Measurements from ENCODE around the gene PCNX2.

The PCNX2 gene

DNA sequence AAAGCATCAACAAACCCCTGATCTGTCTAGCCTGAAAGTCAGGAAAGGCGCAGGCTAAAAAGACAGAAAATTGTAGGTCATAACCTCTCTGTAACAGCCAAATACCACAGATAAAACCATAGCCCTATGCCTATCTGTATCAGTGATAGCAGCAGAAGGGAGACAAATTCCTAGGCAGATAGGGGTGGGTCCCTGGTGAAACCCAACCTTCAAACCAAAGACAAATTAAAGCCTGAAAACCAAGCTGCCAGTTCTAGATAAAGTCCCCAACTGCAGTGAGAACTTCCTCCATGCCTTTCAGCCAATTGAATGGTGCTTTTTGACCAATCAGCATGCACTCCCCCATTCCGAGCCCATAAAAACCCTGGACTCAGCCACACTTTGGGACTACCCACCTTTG is 229.8 kb downstream of the PCNX2 start:
- ATAC-seq (ENCODE audit: low read depth) (no peak), DNase-seq (ENCODE audit: low spot score) (no peak)
- no peaks in the 10 kb centered on the region for H3K9me3 ChIP-seq (ENCODE audit: severe bottlenecking)
- H3K36me3 ChIP-seq (ENCODE audit: low read depth), result peaks cover 3% of the 10 kb centered on the region; the same call in 1 of the 2 replicates
- no peaks in the 10 kb centered on the region for H3K27me3 ChIP-seq (ENCODE audit: insufficient read depth, poor library complexity, severe bottlenecking)
- H3K4me3 ChIP-seq (ENCODE audit: severe bottlenecking), result no peak overlapping the region
- no peak overlapping the region for H3K27ac ChIP-seq (ENCODE audit: poor library complexity, severe bottlenecking)
- no peaks in the 10 kb centered on the region for H3K4me1 ChIP-seq (ENCODE audit: insufficient read depth, poor library complexity, severe bottlenecking)
- TF ChIP-seq, protein P1, sequence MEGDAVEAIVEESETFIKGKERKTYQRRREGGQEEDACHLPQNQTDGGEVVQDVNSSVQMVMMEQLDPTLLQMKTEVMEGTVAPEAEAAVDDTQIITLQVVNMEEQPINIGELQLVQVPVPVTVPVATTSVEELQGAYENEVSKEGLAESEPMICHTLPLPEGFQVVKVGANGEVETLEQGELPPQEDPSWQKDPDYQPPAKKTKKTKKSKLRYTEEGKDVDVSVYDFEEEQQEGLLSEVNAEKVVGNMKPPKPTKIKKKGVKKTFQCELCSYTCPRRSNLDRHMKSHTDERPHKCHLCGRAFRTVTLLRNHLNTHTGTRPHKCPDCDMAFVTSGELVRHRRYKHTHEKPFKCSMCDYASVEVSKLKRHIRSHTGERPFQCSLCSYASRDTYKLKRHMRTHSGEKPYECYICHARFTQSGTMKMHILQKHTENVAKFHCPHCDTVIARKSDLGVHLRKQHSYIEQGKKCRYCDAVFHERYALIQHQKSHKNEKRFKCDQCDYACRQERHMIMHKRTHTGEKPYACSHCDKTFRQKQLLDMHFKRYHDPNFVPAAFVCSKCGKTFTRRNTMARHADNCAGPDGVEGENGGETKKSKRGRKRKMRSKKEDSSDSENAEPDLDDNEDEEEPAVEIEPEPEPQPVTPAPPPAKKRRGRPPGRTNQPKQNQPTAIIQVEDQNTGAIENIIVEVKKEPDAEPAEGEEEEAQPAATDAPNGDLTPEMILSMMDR (IDR thresholded peaks at IDR 0.05; ENCODE audit: poor library complexity, severe bottlenecking), result no peak

GRCh38 chr1:233064988-233065387 is 230.5 kb downstream of the PCNX2 start:
- DNase-seq (ENCODE audit: low spot score), result no peak
- Histone ChIP-seq H3K27ac (ENCODE audit: poor library complexity, severe bottlenecking) (no peak overlapping the region), H3K9me3 (ENCODE audit: severe bottlenecking) (no peaks in the 10 kb centered on the region), H3K36me3 (ENCODE audit: low read depth) (peaks cover 3% of the 10 kb centered on the region; the same call in 1 of the 2 replicates), H3K4me1 (ENCODE audit: insufficient read depth, poor library complexity, severe bottlenecking) (no peaks in the 10 kb centered on the region), H3K4me3 (ENCODE audit: severe bottlenecking) (no peak overlapping the region), H3K27me3 (ENCODE audit: insufficient read depth, poor library complexity, severe bottlenecking) (no peaks in the 10 kb centered on the region)
- TF ChIP-seq, protein P1 (IDR thresholded peaks at IDR 0.05; ENCODE audit: poor library complexity, severe bottlenecking), result no peak
- no peak for ATAC-seq (ENCODE audit: low read depth)

DNA sequence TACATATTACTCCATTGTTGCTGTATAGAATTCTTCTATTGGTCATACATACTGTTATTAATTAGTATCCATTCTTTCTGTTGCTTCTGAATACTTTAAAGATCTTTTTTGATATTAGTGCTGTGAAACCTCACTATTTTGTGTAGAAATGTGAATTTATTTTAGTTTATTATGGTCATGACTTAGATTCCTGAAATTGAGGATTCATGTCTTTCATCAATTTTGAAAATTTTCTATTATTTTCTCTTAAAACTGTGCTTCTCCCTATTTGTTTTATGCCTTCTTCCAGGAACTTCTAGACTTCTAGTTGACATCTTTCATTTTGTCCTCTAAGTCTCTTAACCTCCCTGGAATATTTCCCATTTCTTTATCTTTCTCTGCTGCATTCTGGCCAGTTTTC is 232.1 kb downstream of the PCNX2 start:
- ATAC-seq (ENCODE audit: low read depth) (no peak), DNase-seq (ENCODE audit: low spot score) (no peak)
- Histone ChIP-seq H3K9me3 (ENCODE audit: severe bottlenecking) (no peaks in the 10 kb centered on the region), H3K4me3 (ENCODE audit: severe bottlenecking) (no peak overlapping the region), H3K27me3 (ENCODE audit: insufficient read depth, poor library complexity, severe bottlenecking) (no peaks in the 10 kb centered on the region), H3K36me3 (ENCODE audit: low read depth) (peaks cover 3% of the 10 kb centered on the region; the same call in 1 of the 2 replicates), H3K4me1 (ENCODE audit: insufficient read depth, poor library complexity, severe bottlenecking) (no peaks in the 10 kb centered on the region), H3K27ac (ENCODE audit: poor library complexity, severe bottlenecking) (no peak overlapping the region)
- TF ChIP-seq, protein P1 (IDR thresholded peaks at IDR 0.05; ENCODE audit: poor library complexity, severe bottlenecking), result no peak

- ATAC-seq (ENCODE audit: low read depth), result no peak
- Histone ChIP-seq H3K4me3 (ENCODE audit: severe bottlenecking) (no peak overlapping the region), H3K27ac (ENCODE audit: poor library complexity, severe bottlenecking) (no peak overlapping the region), H3K36me3 (ENCODE audit: low read depth) (peaks cover 3% of the 10 kb centered on the region; the same call in 1 of the 2 replicates), H3K4me1 (ENCODE audit: insufficient read depth, poor library complexity, severe bottlenecking) (no peaks in the 10 kb centered on the region), H3K9me3 (ENCODE audit: severe bottlenecking) (no peaks in the 10 kb centered on the region), H3K27me3 (ENCODE audit: insufficient read depth, poor library complexity, severe bottlenecking) (no peaks in the 10 kb centered on the region)
- TF ChIP-seq, protein P1 (IDR thresholded peaks at IDR 0.05; ENCODE audit: poor library complexity, severe bottlenecking), result no peak
- DNase-seq (ENCODE audit: low spot score), result no peak
Measured at GRCh38 chr1:233061265-233061664, 234.3 kb downstream of the PCNX2 start.

DNA sequence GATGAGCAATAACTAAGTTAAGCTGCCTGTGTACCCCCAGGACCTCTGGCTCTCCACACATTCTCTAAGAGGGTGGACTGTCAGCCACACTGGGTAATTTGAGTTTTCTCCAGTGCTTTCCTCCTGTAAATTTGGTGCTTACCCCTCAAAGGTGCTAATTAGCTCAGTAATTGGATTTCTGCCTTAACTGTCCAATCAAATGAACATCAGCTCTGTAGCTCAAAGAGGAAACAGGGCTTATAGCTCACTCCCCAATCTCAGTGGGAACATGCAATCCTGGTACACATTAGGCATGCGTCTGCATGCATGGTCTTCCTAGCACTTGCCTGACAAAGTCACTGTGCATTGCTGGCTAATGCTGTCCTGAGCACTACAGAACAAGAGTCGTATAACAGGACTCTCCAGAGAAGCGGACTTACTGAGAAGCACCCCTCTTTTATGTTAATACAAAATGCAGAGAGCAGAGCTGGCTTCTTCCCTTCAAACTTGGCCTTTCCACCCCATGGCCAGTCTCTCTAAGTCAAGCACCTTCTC is 235.0 kb downstream of the PCNX2 start:
- DNase-seq (ENCODE audit: low spot score) (no peak), ATAC-seq (ENCODE audit: low read depth) (no peak)
- no peak overlapping the region for H3K4me3 ChIP-seq (ENCODE audit: severe bottlenecking)
- no peaks in the 10 kb centered on the region for H3K27me3 ChIP-seq (ENCODE audit: insufficient read depth, poor library complexity, severe bottlenecking)
- no peaks in the 10 kb centered on the region for H3K9me3 ChIP-seq (ENCODE audit: severe bottlenecking)
- no peak overlapping the region for H3K27ac ChIP-seq (ENCODE audit: poor library complexity, severe bottlenecking)
- no peaks in the 10 kb centered on the region for H3K4me1 ChIP-seq (ENCODE audit: insufficient read depth, poor library complexity, severe bottlenecking)
- H3K36me3 ChIP-seq (ENCODE audit: low read depth), result peaks cover 3% of the 10 kb centered on the region; the same call in 1 of the 2 replicates
- TF ChIP-seq, protein P1 (IDR thresholded peaks at IDR 0.05; ENCODE audit: poor library complexity, severe bottlenecking), result no peak

Data from RWPE2 (cell line).